HEK293 (cell line): Measurements from ENCODE around the gene TTC33.

Experiments used
- GLI4 ChIP-seq: fragments of 450-650 bp; formaldehyde crosslinking; IDR thresholded peaks from 2 replicates; pipeline ENCODE4 v1.5.1; 2016; ENCODE audit warnings: missing biosample characterization, missing genetic modification characterization
- TCF7L2 ChIP-seq: IDR thresholded peaks from 2 replicates; pipeline ENCODE4 v1.6.1; 2011; ENCODE audit warnings: low read depth, mild to moderate bottlenecking, inconsistent platforms, low read length, moderate library complexity, borderline replicate concordance
- ZFP37 ChIP-seq: fragments of 450-650 bp; formaldehyde crosslinking; IDR thresholded peaks from 2 replicates; pipeline ENCODE4 v1.5.1; 2016; ENCODE audit warnings: missing biosample characterization, missing genetic modification characterization
- ZNF16 ChIP-seq: fragments of 450-650 bp; formaldehyde crosslinking; IDR thresholded peaks from 2 replicates; pipeline ENCODE4 v1.5.1; 2016; ENCODE audit warnings: low read depth, missing biosample characterization, missing genetic modification characterization
- ZNF274 ChIP-seq, 2 experiments: fragments of 200-500 bp in 1 of 2; fragments of 450-650 bp in 1 of 2; sonication (Bioruptor generic) in 1 of 2; formaldehyde crosslinking in 1 of 2; IDR thresholded peaks; 2 replicates each; pipeline versions ENCODE4 v1.5.1 to v1.6.1; 2014 to 2016; ENCODE audit warnings: borderline replicate concordance in 1 of 2, inconsistent platforms in 1 of 2, low read length in 1 of 2, missing biosample characterization in 1 of 2, missing genetic modification characterization in 1 of 2
- ZNF777 ChIP-seq: fragments of 450-650 bp; formaldehyde crosslinking; IDR thresholded peaks from 2 replicates; pipeline ENCODE4 v1.5.1; 2017; ENCODE audit warnings: missing biosample characterization, missing genetic modification characterization, borderline replicate concordance
- TF ChIP-seq, protein P1 (sequence below): fragments of 450-650 bp; formaldehyde crosslinking; IDR thresholded peaks from 2 replicates; pipeline ENCODE4 v1.5.1; 2016; ENCODE audit warnings: missing biosample characterization, missing genetic modification characterization
- TF ChIP-seq, protein P2 (sequence below): fragments of 450-650 bp; IDR thresholded peaks from 2 replicates; pipeline ENCODE4 v1.5.1; 2018; ENCODE audit warnings: missing biosample characterization, mild to moderate bottlenecking, missing genetic modification characterization
- TF ChIP-seq, protein P3 (sequence below): sonication (generic); formaldehyde crosslinking; IDR thresholded peaks from 2 replicates; pipeline ENCODE4 v1.8.1; 2022; ENCODE audit warnings: mild to moderate bottlenecking, moderate library complexity, missing genetic modification reagents
- TF ChIP-seq, protein P4 (sequence below): fragments of 450-650 bp; formaldehyde crosslinking; IDR thresholded peaks from 2 replicates; pipeline ENCODE4 v1.5.1; 2016; ENCODE audit warnings: missing biosample characterization, missing genetic modification characterization

DNA sequence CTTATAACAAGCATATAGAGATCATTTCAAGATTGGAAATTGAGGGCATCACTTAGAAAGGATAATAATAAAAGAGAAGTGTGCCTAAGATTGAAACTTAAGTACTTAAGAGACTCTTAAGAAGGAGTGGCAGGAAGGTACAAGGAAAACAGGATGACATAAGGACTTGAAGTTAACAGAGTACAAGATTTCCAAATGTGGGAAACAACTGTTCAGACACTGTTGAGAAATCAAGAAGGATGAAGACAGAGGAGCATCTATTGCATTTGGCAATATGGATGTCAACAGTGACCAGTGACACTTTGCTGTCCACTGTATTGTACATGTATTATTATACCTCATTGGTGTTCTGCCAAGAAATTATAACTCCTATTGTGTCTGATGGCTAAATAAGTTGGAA is 233.8 kb downstream of the TTC33 start:
- TF ChIP-seq, protein P1, sequence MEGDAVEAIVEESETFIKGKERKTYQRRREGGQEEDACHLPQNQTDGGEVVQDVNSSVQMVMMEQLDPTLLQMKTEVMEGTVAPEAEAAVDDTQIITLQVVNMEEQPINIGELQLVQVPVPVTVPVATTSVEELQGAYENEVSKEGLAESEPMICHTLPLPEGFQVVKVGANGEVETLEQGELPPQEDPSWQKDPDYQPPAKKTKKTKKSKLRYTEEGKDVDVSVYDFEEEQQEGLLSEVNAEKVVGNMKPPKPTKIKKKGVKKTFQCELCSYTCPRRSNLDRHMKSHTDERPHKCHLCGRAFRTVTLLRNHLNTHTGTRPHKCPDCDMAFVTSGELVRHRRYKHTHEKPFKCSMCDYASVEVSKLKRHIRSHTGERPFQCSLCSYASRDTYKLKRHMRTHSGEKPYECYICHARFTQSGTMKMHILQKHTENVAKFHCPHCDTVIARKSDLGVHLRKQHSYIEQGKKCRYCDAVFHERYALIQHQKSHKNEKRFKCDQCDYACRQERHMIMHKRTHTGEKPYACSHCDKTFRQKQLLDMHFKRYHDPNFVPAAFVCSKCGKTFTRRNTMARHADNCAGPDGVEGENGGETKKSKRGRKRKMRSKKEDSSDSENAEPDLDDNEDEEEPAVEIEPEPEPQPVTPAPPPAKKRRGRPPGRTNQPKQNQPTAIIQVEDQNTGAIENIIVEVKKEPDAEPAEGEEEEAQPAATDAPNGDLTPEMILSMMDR: no peak
- TF ChIP-seq, protein P2, sequence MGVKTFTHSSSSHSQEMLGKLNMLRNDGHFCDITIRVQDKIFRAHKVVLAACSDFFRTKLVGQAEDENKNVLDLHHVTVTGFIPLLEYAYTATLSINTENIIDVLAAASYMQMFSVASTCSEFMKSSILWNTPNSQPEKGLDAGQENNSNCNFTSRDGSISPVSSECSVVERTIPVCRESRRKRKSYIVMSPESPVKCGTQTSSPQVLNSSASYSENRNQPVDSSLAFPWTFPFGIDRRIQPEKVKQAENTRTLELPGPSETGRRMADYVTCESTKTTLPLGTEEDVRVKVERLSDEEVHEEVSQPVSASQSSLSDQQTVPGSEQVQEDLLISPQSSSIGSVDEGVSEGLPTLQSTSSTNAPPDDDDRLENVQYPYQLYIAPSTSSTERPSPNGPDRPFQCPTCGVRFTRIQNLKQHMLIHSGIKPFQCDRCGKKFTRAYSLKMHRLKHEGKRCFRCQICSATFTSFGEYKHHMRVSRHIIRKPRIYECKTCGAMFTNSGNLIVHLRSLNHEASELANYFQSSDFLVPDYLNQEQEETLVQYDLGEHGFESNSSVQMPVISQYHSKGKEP (tag by site-specific recombination): no peak
- TF ChIP-seq GLI4 (no peak), ZFP37 (tag by site-specific recombination) (no peak), TCF7L2 (no peak), ZNF274 (IDR thresholded peaks at IDR 0.05; ENCODE audit: low read length) (no peak), ZNF274 (tag by site-specific recombination; IDR thresholded peaks at IDR 0.05; ENCODE audit: borderline replicate concordance) (no peak), ZNF16 (tag by site-specific recombination) (no peak), ZNF777 (tag by site-specific recombination) (no peak)
- TF ChIP-seq, protein P3, sequence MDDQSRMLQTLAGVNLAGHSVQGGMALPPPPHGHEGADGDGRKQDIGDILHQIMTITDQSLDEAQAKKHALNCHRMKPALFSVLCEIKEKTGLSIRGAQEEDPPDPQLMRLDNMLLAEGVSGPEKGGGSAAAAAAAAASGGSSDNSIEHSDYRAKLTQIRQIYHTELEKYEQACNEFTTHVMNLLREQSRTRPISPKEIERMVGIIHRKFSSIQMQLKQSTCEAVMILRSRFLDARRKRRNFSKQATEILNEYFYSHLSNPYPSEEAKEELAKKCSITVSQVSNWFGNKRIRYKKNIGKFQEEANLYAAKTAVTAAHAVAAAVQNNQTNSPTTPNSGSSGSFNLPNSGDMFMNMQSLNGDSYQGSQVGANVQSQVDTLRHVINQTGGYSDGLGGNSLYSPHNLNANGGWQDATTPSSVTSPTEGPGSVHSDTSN (CRISPR knock-in tag): no peak
- TF ChIP-seq, protein P4, sequence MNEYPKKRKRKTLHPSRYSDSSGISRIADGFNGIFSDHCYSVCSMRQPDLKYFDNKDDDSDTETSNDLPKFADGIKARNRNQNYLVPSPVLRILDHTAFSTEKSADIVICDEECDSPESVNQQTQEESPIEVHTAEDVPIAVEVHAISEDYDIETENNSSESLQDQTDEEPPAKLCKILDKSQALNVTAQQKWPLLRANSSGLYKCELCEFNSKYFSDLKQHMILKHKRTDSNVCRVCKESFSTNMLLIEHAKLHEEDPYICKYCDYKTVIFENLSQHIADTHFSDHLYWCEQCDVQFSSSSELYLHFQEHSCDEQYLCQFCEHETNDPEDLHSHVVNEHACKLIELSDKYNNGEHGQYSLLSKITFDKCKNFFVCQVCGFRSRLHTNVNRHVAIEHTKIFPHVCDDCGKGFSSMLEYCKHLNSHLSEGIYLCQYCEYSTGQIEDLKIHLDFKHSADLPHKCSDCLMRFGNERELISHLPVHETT: no peak
